HEK293 (cell line): ENCODE measurements around the gene TTYH1.

ENCODE experiments used
- SALL2 ChIP-seq: fragments of 450-650 bp; formaldehyde crosslinking; IDR thresholded peaks from 2 replicates; pipeline ENCODE4 v1.5.0; 2017; ENCODE audit warnings: missing biosample characterization, mild to moderate bottlenecking, missing genetic modification characterization, borderline replicate concordance
- ZNF121 ChIP-seq: fragments of 450-650 bp; formaldehyde crosslinking; IDR thresholded peaks from 2 replicates; pipeline ENCODE4 v1.5.1; 2016; ENCODE audit warnings: missing biosample characterization, missing genetic modification characterization
- ZNF302 ChIP-seq: fragments of 450-650 bp; formaldehyde crosslinking; IDR thresholded peaks from 2 replicates; pipeline ENCODE4 v1.5.1; 2016; ENCODE audit warnings: missing biosample characterization, missing genetic modification characterization, low read depth
- TF ChIP-seq, protein P1 (sequence below): fragments of 450-650 bp; formaldehyde crosslinking; IDR thresholded peaks from 2 replicates; pipeline ENCODE4 v1.5.1; 2016; ENCODE audit warnings: missing biosample characterization, missing genetic modification characterization
- TF ChIP-seq, protein P2 (sequence below): fragments of 450-650 bp; formaldehyde crosslinking; IDR thresholded peaks from 2 replicates; pipeline ENCODE4 v1.5.1; 2016; ENCODE audit warnings: missing biosample characterization, missing genetic modification characterization

DNA sequence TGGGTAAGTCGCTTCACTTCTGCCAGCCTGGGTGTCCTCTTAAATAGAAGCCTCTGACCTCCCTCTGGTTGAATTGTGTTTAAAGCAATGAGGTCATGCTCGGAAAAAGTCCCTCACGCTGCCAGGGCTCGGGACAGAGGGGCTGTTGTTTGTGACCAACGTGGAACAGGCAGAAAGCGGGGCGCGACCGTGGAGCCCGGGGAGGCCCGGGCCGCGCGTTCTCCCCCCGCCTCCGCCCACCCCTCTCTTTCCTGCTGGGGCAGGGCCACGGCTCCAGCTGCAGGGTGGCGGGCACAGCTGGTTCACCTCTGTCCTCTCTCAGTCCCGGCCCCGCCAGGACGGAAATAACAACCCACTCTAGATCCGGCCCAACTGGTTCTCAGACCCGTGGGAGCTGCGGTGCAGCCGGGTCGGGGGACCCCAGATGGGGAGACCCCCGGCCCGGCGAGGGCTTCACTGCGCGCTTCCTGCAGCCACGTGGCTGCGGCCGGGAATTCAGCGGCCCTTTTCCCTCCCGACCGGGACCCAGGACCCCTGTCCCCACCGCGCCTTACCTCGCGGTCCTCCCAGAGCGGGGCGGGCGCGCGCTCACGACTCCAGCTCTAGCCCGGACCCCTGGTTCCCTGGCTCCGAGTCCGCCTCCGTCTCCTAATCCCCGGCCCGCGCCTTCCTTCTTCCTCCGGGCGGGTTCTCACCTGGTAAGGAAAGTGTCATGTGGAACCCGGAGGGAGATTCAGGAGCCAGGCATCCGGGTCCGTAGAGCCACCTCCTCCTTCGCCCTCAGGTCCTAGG, 55.9 kb downstream of the TTYH1 start:
- no peak for TF ChIP-seq ZNF302 (tag by site-specific recombination)
- no peak for TF ChIP-seq ZNF121 (tag by site-specific recombination)
- TF ChIP-seq, protein P1, sequence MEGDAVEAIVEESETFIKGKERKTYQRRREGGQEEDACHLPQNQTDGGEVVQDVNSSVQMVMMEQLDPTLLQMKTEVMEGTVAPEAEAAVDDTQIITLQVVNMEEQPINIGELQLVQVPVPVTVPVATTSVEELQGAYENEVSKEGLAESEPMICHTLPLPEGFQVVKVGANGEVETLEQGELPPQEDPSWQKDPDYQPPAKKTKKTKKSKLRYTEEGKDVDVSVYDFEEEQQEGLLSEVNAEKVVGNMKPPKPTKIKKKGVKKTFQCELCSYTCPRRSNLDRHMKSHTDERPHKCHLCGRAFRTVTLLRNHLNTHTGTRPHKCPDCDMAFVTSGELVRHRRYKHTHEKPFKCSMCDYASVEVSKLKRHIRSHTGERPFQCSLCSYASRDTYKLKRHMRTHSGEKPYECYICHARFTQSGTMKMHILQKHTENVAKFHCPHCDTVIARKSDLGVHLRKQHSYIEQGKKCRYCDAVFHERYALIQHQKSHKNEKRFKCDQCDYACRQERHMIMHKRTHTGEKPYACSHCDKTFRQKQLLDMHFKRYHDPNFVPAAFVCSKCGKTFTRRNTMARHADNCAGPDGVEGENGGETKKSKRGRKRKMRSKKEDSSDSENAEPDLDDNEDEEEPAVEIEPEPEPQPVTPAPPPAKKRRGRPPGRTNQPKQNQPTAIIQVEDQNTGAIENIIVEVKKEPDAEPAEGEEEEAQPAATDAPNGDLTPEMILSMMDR (tag by site-specific recombination), result no peak
- TF ChIP-seq, protein P2, sequence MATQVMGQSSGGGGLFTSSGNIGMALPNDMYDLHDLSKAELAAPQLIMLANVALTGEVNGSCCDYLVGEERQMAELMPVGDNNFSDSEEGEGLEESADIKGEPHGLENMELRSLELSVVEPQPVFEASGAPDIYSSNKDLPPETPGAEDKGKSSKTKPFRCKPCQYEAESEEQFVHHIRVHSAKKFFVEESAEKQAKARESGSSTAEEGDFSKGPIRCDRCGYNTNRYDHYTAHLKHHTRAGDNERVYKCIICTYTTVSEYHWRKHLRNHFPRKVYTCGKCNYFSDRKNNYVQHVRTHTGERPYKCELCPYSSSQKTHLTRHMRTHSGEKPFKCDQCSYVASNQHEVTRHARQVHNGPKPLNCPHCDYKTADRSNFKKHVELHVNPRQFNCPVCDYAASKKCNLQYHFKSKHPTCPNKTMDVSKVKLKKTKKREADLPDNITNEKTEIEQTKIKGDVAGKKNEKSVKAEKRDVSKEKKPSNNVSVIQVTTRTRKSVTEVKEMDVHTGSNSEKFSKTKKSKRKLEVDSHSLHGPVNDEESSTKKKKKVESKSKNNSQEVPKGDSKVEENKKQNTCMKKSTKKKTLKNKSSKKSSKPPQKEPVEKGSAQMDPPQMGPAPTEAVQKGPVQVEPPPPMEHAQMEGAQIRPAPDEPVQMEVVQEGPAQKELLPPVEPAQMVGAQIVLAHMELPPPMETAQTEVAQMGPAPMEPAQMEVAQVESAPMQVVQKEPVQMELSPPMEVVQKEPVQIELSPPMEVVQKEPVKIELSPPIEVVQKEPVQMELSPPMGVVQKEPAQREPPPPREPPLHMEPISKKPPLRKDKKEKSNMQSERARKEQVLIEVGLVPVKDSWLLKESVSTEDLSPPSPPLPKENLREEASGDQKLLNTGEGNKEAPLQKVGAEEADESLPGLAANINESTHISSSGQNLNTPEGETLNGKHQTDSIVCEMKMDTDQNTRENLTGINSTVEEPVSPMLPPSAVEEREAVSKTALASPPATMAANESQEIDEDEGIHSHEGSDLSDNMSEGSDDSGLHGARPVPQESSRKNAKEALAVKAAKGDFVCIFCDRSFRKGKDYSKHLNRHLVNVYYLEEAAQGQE (tag by site-specific recombination), result no peak
- no peak for TF ChIP-seq SALL2 (tag by site-specific recombination)
